Measurements from ENCODE around the gene CACNA2D3.
A peak's percentile ranks its signal among the peaks of the same experiment; 100 is the strongest.

The CACNA2D3 gene

DNA sequence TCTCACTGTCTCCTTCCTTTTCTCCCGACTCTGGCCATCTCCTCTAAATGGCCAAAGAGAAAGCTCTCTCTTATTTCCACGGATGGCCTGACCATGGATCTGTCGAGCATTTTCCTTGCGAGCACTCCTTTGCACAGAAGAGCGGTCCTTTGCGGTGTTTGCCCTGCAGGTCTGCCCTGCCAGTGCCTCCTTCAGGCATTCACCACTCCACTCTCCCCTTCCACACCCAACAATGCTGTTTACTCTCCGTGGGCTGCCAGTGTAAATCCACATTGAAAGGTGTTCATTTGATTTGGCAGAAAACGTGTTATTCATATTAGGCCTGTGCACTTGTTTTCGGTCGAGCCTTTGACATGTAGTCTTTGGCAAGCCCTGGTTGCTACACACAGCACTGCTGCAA, 49.6 kb downstream of the CACNA2D3 start:
- no peak for DNase-seq

DNA sequence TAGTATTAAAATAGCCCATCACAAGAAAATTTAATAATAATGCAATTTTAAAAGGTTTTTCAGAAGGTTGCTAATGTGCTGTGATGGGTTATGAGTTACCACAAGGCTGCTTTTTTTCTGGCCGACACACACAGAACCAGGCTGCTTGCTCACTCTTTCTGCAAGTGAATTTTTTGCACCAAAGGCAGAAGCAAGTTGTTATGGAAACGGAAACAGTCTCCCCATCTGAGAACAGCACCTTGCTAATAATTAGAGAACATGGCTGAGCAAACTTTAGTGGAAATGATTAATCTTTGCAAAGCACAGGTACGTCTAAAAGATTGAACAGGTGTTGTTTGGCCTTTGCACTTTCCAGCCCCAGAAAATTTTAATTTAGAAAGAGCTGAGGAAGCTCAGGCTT, 51.0 kb downstream of the CACNA2D3 start:
- no peak for DNase-seq

DNA sequence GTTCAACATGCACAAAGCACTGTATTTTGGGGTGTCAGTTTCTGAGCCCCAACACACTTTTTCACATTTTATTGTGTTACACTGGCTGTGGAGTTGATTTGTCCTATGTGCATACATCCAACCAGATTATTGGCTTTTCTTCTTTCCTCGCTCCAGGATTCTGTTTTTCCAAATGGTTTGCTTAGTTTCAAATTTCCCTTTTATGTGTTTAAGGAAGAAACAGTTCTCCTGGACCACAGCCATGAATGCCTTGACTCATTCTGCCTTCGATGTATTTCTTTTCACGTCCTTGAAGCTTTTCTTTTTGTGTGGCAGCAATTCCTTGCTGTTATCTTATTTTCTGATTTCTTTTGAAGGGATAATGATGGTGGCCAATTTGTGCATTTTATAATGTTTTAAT, 53.8 kb downstream of the CACNA2D3 start:
- DNase-seq = no peak

DNA sequence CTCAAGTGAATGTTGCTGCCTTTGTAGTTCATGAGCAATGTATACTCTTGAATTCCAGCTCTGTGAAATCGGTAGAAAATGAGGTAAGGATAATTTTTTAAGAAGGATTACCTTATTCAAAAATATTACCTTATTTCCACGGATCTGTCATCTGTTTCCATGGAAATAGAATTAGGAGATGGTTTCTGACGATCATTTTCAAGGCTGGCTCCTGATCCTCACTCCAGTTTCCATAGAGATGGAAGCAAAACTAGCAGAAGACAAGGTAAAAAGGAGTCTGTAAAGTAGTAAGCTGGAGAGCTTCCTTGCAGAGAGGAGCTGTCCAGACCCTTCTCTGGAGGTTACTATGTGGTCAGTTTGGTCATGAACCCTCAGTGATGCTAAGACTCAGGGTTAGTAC, 55.5 kb downstream of the CACNA2D3 start:
- DNase-seq = no peak

DNA sequence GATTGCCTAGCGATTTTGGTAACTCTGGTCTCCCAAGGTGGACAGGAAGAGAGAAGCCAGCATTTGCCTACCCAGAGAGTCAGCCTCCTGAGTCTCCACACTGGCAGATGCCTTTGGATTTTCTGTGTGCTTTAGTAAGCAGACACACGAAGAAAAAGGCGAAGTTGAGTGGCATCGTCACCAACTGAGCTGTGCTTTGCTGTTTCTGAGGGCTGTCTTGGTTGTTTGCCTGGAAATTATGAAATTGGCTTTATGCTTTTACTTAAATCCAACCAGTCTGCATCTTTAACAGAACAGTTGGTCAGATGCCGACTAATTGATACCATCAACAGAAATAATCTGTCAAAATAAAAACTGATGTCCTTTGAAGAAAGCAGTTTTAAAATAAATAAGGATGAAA, 56.0 kb downstream of the CACNA2D3 start:
- DNase-seq = no peak

DNA sequence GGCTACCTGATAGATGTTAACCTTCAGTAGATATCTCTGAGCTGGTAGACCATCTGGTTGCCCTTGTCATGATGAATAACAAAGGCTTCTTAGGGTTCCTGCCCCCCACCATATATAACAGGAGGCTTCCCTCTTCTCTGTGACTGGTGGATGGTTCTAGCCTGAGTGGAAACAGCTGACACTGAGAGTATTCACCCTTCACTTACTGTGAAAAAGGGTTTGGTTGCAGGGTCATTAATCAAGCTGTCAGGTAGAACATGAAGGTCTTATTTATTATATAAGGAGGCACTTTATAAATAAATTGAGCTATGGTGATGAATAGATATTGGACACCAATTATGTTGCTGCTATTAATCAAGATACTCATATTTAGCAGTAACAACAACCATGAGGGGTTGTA, 58.6 kb downstream of the CACNA2D3 start:
- DNase-seq = peak; percentile 73

DNA sequence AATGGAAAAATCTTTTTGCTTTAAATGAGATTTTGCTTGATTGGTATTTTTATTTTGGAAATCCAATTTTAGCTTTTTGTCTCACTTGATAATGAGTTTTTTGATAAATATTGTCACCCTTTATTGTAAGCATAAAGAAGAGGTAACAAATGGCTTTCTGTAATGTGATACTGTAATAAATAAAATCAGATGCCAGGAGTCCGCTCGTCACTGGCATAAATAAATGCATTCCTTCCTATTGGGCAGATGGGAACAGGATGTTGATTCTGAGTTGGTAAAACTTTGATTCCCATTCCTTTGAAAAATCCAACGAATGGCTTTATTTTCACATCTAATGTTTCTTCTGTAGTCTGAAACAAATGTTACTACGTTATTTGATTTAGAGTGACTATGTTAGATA, 59.9 kb downstream of the CACNA2D3 start:
- no peak for DNase-seq

DNA sequence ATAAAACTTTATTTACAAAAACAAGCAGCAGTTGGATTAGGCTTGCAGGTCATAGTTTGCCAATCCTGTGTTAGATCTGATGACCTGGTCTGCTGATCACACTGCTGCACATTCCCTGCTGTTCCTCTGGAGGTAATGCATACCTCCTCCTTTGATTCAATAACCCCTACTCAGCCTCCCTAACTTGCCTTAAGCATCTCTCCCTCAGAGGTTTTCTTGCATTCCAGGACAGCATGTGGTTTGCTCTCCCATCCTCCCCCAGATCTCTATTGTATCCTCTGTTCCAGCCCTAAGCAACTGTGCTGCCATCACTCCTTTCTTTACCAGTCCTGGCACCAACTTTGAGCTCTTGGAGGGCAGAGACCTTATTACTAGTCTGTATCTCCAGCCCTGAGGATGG, 63.4 kb downstream of the CACNA2D3 start:
- no peak for DNase-seq

DNA sequence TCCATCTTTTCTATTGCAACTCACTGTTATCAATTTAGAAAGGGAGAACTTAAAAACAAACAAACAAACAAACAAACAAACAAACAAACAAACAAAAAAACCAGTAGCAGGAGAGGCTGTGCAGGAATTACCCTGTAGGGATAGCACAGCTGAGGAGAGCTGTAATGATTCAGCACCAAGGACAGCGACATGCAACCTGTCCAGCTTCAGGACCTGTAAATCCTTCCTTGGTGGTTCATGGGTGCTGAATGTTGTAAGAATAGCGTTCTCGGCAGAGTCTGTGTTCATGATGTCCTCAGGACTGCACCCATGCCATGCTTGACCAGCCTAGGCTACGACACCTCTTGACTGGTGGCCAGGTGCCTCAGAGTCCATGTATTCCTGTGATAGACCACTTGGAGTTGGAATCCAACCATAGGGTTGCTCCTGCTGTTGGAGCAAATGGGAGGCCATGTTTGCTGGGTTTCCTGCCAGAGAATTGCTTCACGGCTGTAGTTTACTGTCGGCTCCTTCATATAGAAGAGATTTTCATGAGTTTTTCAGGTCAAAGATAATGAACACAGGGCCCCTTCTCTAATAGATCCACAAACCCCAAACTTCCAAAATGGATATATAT, 65.9 kb downstream of the CACNA2D3 start:
- DNase-seq = no peak

DNA sequence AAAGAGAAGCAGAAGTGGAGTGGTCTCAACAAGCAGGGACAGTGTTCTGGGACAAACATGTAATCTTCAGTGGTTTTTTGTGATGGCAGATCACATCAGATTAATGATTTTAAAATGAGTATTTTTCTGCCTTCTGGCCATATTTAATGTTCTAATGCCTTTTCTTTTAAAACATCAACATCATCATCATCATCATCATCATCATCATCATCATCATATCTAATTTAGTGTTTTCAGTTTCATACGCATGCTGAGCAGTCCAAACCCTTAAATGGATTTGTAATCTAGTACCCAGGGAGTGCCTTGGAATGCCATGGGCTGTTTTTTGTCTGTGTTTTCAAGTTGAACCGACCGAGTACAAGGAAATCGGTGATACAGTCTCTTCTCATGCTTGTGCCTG, 68.9 kb downstream of the CACNA2D3 start:
- no peak for DNase-seq

DNA sequence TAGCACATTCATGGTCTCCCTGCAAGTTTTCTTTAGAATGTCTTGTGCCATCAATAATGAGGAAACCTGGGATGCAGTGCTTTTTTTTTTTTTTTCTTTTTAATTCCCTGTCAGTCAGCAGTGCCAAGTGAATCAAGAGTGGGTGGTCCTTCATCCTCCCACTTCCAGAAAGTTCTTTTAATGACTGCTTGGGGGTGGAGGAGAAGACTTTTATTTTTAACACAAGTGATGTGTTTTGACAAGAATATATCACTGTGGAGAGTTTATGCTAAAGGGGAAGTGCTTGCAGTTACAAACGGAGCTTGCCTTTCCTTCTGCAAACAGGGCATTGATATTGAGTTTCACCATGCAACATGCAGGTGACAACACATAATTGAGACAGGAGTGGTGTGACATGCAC, 69.7 kb downstream of the CACNA2D3 start:
- no peak for DNase-seq

DNA sequence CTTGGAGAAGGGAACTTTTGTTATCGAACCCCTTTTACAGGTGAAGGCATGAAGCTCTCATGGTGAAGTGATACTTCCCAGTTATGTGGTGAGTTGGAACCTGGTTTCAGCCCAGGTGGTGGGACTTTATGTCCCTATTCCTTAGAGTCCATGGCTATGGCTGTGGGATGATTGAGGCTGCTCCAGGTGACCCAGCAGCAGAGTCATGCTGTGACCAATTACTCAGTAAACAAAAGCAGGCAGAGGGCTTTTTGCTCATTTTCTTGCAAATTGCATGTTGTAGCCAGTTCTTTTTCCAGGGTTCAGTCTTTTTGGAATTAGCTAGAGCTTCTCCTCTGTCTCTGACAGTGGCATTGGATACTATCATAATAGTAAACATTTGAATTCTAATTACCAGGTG, 70.7 kb downstream of the CACNA2D3 start:
- no peak for DNase-seq

DNA sequence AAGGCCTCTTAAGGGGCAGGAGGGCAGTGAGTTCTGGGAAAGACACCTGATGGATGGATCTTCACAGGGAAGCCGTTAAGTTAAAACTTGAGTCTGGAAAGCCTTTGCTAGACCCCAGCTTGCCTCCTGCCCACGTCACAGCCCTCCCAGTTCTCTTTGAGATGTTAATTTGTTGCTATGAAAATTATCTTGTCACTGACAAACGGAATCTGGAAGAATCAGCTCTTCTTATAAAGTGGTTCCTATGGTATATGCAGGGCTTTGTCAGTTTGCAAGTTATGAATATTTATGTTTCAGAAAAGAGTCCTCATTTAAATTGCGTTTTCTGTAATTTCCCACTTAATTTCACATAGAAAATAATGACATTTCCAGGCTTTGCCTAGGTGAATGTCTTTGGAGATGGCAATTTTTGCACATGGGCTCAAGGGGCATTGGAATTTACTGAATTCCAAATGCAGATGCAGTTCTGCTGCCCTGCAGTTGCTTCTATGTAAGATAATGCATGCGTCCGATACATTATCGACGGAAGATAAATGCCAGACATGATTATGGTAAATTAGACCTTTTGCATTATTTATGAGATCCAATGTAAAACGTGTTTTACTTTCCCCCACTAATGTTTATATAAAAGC, 74.1 kb downstream of the CACNA2D3 start:
- no peak for DNase-seq

DNA sequence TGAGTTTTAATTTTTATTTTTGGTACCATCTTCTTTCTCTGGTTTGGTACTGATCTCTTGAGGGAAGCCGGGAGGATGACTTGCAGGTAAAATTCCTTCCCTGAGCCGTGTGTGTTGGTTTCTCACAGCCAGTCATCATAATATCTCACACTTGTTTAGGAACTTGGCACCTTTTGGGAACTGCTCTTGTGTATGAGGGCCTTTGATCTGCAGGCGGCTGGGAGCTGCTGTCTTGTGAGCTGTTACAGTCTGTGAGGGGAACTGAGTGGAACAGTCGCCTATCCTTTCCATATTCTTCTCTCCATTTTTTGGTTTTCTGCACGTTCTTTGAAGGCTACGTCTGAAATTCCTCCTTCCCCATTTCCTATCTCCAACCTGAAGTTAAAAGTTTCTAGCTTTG, 75.2 kb downstream of the CACNA2D3 start:
- no peak for DNase-seq

DNA sequence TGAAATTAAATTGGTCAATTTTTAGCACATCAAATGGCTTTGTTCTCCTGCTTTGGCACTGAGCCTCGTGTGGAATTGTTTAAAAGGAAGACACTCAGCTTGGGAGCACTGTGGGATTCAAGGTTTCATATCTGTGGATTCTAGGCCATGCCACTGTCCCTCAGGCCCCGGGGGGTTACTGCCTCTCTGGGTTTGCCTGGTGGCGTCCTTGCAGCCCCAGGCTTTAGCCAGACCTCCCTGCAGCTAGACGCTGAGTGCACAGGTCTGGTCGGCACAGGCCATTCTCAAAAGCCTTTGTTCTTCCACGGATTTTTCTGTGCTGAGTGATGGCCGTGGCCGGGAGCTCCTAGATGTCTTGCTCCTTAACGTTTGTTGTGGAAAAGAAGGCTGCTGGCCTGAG, 76.2 kb downstream of the CACNA2D3 start:
- DNase-seq = no peak

DNA sequence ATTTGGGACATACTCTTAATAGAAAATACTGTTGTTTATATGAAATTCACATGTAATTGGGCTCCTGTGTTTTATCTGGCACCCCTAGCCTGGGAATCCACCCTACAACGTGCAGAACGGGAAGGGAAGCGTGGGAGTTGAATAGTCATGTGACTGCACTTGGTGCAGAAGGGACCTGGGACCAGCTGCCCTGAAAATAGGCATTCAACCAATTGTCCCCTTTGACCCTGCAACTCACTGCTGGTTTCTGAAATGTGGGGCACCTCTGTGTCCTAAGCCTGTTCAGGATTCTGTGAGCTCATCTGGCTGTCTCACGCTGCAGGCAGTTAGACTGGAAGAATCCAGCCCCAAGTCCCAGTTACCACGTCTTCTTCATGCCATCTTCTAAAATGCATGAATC, 79.7 kb downstream of the CACNA2D3 start:
- no peak for DNase-seq

DNA sequence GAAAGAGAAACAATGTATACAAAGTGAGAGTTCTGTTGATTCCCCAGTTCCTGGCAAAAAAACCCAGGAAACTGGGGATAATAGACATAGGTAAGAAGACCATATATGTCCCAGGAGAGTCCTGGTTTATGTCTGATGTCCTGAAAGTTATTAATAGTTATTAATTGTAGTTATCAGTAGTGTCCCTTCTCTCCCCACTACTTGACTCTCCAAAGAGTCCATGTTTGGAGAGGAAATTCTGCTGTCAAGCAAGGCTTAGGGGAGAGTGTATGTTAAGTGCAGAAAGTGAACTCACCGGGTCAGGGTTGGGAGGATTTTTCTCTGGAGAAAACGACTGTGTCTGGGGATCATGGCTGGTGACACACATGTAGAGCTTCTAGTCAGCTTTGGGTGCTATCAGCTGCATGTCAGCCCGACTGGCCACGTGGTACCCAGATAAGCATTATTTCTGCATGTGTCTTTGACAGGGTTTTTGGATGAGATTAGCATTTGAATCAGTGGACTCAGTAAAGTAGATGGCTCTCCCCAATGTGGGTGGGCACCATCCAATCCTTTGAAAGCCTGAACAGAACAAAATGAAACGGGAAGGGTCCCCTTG, 80.4 kb downstream of the CACNA2D3 start:
- no peak for DNase-seq

DNA sequence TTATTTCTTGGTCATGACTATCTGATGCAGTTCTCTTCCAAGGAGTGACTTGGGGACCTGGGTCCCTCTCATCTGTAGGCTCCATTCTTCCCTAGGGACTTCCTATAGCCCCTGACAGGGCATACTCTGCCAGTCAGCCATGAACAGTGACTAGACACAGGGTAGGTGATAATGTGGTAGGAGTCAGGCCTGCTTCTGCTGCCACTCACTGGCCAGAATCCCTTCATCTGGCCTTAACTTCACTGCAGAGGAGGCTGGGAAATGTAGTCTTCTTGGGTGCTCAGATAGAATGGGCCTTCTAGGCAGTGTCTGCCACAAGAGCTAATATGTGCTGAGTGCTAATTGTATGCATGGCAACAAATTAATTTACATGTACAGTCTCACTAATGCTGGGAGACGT, 84.5 kb downstream of the CACNA2D3 start:
- DNase-seq = no peak

DNA sequence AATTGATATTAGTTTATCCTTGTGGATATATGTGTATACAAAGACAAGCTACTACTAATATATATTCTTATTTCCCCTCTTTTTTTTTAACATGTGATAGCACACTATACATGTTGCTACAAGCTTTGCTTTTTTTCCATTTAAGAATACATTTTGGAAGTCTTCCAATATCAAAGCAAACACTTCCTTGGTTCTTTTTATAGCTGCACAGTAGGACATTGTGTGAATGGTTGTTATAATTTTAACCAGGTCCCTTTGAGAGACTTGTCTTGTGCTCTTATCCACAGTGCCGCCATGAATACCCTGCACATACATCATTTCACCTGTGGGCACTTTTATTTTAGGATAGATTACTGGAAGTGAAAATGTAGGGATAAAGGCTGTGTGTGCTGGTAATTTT, 88.7 kb downstream of the CACNA2D3 start:
- peak; percentile 49 for DNase-seq

DNA sequence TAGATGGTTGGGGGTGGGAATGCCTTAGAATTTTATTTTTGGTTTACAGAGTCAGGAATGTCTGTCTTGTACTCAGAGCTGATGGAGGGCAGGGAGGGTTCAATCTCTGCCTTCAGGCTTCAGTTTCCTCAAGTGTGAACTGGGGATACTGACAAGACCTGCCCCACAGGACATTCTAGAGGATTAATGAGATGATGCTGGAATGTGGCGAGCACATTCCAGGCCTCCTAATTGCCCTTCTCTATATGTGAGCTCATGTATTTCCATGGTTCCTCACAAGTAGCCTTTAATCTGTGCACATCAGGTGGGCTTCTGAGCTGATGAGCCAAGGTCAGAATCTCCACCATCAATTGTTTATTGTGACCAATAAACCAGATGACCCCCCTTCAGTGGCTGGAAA, 90.4 kb downstream of the CACNA2D3 start:
- DNase-seq = no peak

DNA sequence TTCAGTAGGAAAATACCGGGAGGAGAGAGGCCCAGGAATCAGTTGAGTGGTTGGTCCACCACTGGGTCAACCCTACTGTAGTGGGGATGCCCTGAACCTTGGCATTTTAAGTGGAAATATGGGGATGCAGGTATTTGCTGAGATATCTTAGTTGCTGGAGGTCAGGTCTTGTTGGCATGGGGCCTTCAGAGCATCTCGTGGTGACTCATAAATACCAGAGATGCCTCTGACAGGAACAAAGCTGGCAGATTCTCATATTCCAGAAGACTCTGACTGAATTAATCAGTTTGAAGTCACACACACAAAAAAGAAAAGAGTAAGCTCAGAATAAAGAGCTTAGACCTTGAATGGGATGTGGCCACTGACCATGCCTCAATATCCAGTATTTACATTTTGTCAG, 91.6 kb downstream of the CACNA2D3 start:
- DNase-seq = no peak

DNA sequence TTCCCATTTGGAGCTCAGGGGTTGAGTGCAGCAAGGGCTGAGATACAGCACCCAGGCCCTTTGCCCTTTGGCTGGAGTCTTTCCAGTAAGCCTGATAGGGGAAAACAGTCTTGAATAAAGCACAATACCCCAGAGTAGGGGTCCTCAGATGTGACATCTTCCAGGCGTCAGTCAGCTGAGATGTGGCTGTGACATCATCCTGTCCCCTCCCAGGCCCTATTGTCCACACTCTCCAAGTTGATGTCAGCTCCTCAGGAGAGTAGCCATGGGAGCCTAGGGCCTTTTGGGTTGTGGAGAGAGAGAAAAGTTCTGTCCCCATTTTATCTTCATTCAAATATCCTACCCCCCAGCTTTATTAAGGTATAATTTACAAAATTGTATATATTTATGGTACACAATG, 92.5 kb downstream of the CACNA2D3 start:
- no peak for DNase-seq

DNA sequence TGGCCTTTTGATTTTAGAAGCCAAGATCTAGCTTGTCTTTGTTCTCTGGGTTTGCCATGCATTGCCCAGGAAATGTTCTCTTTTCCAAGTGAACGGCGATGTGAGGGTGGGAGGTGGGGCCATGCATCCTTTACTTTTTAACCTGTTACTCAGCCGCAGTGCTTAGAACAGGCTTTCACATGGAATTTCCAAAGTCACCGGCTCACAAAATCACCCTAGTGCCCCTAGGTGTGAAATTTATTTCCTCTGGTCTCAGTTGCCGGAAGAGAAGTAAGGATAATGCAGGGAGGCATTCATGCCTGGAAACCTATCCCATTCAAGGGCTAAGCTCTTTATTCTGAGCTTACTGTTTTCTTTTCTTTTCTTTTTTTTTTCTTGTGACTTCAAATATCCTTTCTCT, 93.2 kb downstream of the CACNA2D3 start:
- DNase-seq = no peak

DNA sequence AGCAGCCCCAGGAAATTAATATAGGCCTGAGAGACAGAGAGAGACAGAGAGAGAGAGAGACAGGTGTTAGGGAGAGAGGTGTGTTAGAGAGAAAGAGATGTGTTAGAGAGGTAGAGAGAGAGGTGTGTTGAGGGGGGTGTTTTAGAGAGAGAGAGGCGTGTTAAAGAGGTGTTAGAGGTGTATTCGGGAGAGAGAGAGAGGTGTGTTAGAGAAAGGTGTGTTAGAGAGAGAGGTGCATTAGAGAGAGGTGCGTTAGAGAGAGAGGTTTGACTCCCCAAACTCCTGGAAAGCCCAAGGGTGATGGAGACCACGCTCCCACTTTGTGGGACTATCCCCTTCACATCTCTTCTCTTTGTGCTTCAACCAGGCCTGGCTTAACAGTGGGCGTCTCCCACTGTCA, 95.5 kb downstream of the CACNA2D3 start:
- no peak for DNase-seq

DNA sequence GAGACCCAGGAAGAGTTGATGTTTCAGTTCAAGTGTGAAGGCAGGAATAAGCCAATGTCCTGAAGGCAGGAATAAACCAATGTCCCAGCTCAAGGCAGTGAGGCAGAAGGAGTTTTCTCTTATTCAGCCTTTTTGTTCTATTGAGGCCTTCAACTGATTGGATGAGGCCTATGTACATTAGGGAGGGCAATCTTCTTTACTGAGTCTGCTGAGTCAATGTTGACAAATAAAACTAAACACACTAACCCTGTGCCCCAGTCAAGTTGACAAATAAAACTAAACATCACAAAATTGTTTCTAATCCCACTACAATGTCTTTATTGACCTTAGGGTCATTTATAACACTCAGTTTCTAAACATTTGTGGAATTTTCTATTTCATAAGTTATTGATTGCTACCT, 100.0 kb downstream of the CACNA2D3 start:
- no peak for DNase-seq
